Measurements from ENCODE around the gene MAST3. TPM values are rescaled to one million over a fixed set of nuclear protein-coding genes. Genes with fewer than 3 reads are reported as not detected.
A peak's percentile ranks its signal among the peaks of the same experiment; 100 is the strongest.

The MAST3 gene
- total and polyA plus RNA-seq, 2 donors (not counting 1 experiment from before 2014, with no cell fraction given) = 43.5 to 85.5 TPM

DNA sequence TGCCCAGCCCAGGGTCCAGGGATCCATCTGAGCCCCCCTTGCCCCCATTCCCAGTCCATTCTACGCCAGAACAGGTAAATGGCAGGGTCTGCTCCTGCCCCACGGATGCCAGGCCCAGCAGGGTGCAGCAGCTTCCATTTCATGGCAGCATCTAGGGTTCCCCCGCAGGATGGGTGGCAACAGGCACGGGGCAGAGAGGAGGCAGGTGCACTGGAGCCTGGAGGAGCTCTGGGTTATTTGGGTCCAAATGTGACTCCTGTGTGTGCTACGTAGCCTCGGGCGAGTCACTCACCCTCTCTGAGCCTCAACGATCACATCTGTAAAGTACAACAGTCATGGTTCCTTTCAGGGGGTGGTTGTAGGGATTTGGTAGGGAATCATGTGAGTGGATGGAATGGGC lies 38.3 kb upstream of the MAST3 start:
- Mint-ChIP-seq H3K4me1 (peaks cover 16% of the 10 kb centered on the region), H3K27me3 (no peaks in the 10 kb centered on the region), H3K9me3 (ENCODE audit: insufficient read depth) (no peaks in the 10 kb centered on the region), H3K4me3 (no peak overlapping the region), H3K27ac (no peak overlapping the region)
- H3K9ac ChIP-seq (ENCODE audit: low read length) = no peak overlapping the region
- H3K27me3 ChIP-seq (replicated peaks in 1 of 4; ENCODE audit: control extremely low read depth in 1 of 4, control insufficient read depth in 3 of 4, insufficient read depth in 4 of 4, low read length in 3 of 4) = no peaks in the 10 kb centered on the region
- no peak overlapping the region for H3K4me2 ChIP-seq (replicated peaks; ENCODE audit: low read depth, low read length, poor library complexity, severe bottlenecking)
- ATAC-seq (ENCODE audit: low read depth) = no peak
- H3K4me3 ChIP-seq (ENCODE audit: control extremely low read depth in 1 of 5, extremely low read depth in 1 of 5, insufficient read depth in 1 of 5, low read depth in 2 of 5, low read length in 4 of 5) = no peak overlapping the region
- CTCF ChIA-PET = interaction anchor here (0.7 to 12.1 kb wide), 15 partner anchors 13 to 193 kb away, joined by 3 to 345 read pairs (median 6); partner anchors contain the start of genes ARRDC2, CCDC124, IL12RB1 and MAST3
- no peak for DNase-seq
- H3K27ac ChIP-seq (ENCODE audit: low read length in 2 of 2) = no peak overlapping the region
- H2AFZ ChIP-seq (ENCODE audit: insufficient read depth, low read depth, low read length, poor library complexity, severe bottlenecking) = no peak overlapping the region
- H3K9me3 ChIP-seq (ENCODE audit: control extremely low read depth in 1 of 3, control insufficient read depth in 2 of 3, insufficient read depth in 1 of 3, low read length in 2 of 3) = peaks cover 0 to 7% (median 0%) of the 10 kb centered on the region in 3 donors
- H3K4me1 ChIP-seq (ENCODE audit: control insufficient read depth in 2 of 2, insufficient read depth in 2 of 2, low read length in 2 of 2) = peaks cover 11 to 13% of the 10 kb centered on the region in 2 donors
- H4K20me1 ChIP-seq (ENCODE audit: control insufficient read depth, insufficient read depth, low read length, poor library complexity, severe bottlenecking) = no peaks in the 10 kb centered on the region
- H3K79me2 ChIP-seq (ENCODE audit: control insufficient read depth, insufficient read depth, low read length) = no peaks in the 10 kb centered on the region
- intact Hi-C loops (cut with micrococcal nuclease) = loop anchor here (5.0 kb wide), 1 partner anchor 48 kb away; no protein-coding TSS in a partner anchor
- 71% methylated on average over 4 of the region's 8 CpGs for WGBS (ENCODE audit: insufficient coverage)
- POLR2A ChIA-PET = interaction anchor here (0.7 to 3.6 kb wide), 6 partner anchors 29 to 55 kb away, joined by 3 to 21 read pairs (median 5); partner anchors contain the start of gene ARRDC2
- H3K36me3 ChIP-seq (replicated peaks in 1 of 2; ENCODE audit: control extremely low read depth in 1 of 2, control insufficient read depth in 1 of 2, extremely low read depth in 1 of 2, insufficient read depth in 2 of 2, low read length in 1 of 2) = peaks cover 0 to 8% of the 10 kb centered on the region in 2 experiments
- TF ChIP-seq, protein P1, sequence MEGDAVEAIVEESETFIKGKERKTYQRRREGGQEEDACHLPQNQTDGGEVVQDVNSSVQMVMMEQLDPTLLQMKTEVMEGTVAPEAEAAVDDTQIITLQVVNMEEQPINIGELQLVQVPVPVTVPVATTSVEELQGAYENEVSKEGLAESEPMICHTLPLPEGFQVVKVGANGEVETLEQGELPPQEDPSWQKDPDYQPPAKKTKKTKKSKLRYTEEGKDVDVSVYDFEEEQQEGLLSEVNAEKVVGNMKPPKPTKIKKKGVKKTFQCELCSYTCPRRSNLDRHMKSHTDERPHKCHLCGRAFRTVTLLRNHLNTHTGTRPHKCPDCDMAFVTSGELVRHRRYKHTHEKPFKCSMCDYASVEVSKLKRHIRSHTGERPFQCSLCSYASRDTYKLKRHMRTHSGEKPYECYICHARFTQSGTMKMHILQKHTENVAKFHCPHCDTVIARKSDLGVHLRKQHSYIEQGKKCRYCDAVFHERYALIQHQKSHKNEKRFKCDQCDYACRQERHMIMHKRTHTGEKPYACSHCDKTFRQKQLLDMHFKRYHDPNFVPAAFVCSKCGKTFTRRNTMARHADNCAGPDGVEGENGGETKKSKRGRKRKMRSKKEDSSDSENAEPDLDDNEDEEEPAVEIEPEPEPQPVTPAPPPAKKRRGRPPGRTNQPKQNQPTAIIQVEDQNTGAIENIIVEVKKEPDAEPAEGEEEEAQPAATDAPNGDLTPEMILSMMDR (IDR thresholded peaks at IDR 0.05) = no peak
- no peak for TF ChIP-seq EZH2 (IDR thresholded peaks at IDR 0.05; ENCODE audit: borderline replicate concordance, insufficient read depth, low read depth, low read length, poor library complexity, severe bottlenecking)

DNA sequence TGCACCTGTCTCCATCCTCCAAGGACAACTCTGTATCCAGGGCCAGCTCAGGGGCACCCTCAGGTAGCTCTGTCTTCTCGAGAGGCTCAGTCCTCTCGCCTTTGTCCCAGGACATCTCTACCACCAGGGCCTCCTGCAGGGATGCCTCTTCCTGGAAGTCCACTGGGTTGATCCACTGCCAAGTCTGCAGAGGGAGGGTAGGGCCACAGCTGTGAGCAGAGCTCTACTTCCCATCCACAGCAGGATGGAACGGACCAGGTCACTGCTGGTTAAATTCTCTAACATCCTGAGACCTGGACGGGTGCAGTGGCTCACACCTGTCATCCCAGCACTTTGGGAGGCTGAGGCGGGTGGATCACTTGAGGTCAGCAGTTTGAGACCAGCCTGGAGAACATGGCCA lies 37.7 kb upstream of the MAST3 start:
- H2AFZ ChIP-seq (ENCODE audit: insufficient read depth, low read depth, low read length, poor library complexity, severe bottlenecking) = no peak overlapping the region
- H3K9me3 Mint-ChIP-seq (ENCODE audit: insufficient read depth) = no peaks in the 10 kb centered on the region
- DNase-seq (no peak), ATAC-seq (ENCODE audit: low read depth) (no peak)
- peak overlapping the region; percentile 67 for H3K27ac Mint-ChIP-seq
- 83% methylated on average over 4 of the region's 5 CpGs for WGBS (ENCODE audit: insufficient coverage)
- H3K27me3 ChIP-seq (replicated peaks in 1 of 4; ENCODE audit: control extremely low read depth in 1 of 4, control insufficient read depth in 3 of 4, insufficient read depth in 4 of 4, low read length in 3 of 4) = no peaks in the 10 kb centered on the region
- intact Hi-C loops (cut with micrococcal nuclease) = loop anchor here (5.0 kb wide), 1 partner anchor 47 kb away; no protein-coding TSS in a partner anchor
- H3K4me1 ChIP-seq (ENCODE audit: control insufficient read depth in 2 of 2, insufficient read depth in 2 of 2, low read length in 2 of 2) = peaks cover 11 to 13% of the 10 kb centered on the region in 2 donors
- no peak overlapping the region for H3K9ac ChIP-seq (ENCODE audit: low read length)
- H3K79me2 ChIP-seq (ENCODE audit: control insufficient read depth, insufficient read depth, low read length) = no peaks in the 10 kb centered on the region
- no peak overlapping the region for H3K4me2 ChIP-seq (replicated peaks; ENCODE audit: low read depth, low read length, poor library complexity, severe bottlenecking)
- H3K36me3 ChIP-seq (replicated peaks in 1 of 2; ENCODE audit: control extremely low read depth in 1 of 2, control insufficient read depth in 1 of 2, extremely low read depth in 1 of 2, insufficient read depth in 2 of 2, low read length in 1 of 2) = peaks cover 0 to 8% of the 10 kb centered on the region in 2 experiments
- H3K27me3 Mint-ChIP-seq = no peaks in the 10 kb centered on the region
- H3K9me3 ChIP-seq (ENCODE audit: control extremely low read depth in 1 of 3, control insufficient read depth in 2 of 3, insufficient read depth in 1 of 3, low read length in 2 of 3) = peaks cover 0 to 7% (median 0%) of the 10 kb centered on the region in 3 donors
- H3K4me1 Mint-ChIP-seq = peaks cover 17% of the 10 kb centered on the region
- ChIA-PET CTCF (interaction anchor here (1.6 to 12.1 kb wide), 9 partner anchors 15 to 192 kb away, joined by 4 to 345 read pairs (median 9); partner anchors contain the start of genes ARRDC2 and CCDC124), POLR2A (interaction anchor here (0.7 to 3.6 kb wide), 6 partner anchors 29 to 250 kb away, joined by 3 to 21 read pairs (median 4); partner anchors contain the start of gene ARRDC2)
- no peak overlapping the region for H3K4me3 Mint-ChIP-seq
- no peak for TF ChIP-seq EZH2 (IDR thresholded peaks at IDR 0.05; ENCODE audit: borderline replicate concordance, insufficient read depth, low read depth, low read length, poor library complexity, severe bottlenecking)
- TF ChIP-seq, protein P1 (IDR thresholded peaks at IDR 0.05) = no peak
- H3K4me3 ChIP-seq (ENCODE audit: control extremely low read depth in 1 of 5, extremely low read depth in 1 of 5, insufficient read depth in 1 of 5, low read depth in 2 of 5, low read length in 4 of 5) = no peak overlapping the region
- H4K20me1 ChIP-seq (ENCODE audit: control insufficient read depth, insufficient read depth, low read length, poor library complexity, severe bottlenecking) = no peaks in the 10 kb centered on the region
- H3K27ac ChIP-seq (ENCODE audit: low read length in 2 of 2) = no peak overlapping the region
